Measurements from ENCODE around the gene MAP3K1. TPM values are rescaled to one million over a fixed set of nuclear protein-coding genes. Genes with fewer than 3 reads are reported as not detected.

Gene MAP3K1
- total RNA-seq, 1 experiment from 2014 or later, result 8.5 TPM

DNA sequence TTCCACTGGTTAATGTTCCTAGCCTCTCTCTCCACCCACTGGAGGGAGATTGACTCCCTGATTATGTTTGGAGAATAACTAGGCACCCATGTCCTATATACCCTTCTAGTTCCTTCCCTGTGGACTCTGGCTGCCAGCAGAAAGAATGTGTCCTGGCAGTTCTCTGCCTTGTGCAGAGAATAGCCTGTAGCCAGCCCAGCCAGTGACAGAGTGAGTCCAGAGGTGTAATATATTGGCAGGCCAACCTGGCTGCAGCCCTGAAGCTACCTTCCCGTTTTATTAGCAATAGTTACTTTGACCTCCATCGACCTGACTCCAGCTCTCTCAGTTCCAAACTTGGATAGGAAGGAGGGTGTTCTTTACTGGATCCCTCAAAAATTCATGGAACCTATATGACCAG lies 102.2 kb downstream of the MAP3K1 start:
- BruUV-seq (replicated peaks), result no TSS peak
- H4K20me1 ChIP-seq (ENCODE audit: insufficient read depth), result no peaks in the 10 kb centered on the region
- H3K4me3 ChIP-seq (replicated peaks in 1 of 2; ENCODE audit: low read depth in 1 of 2, low read length in 2 of 2), result no peak overlapping the region
- ATAC-seq (no peak), DNase-seq (ENCODE audit: low read depth, low spot score) (no peak)
- no peaks in the 10 kb centered on the region for H3K27me3 ChIP-seq (ENCODE audit: insufficient read depth, low read length)
- no peaks in the 10 kb centered on the region for H3K9me2 ChIP-seq (ENCODE audit: insufficient read depth)
- H3K36me3 ChIP-seq (ENCODE audit: control insufficient read depth in 1 of 2, insufficient read depth in 2 of 2, low read length in 2 of 2), result peaks cover 1 to 13% of the 10 kb centered on the region in 2 experiments; a peak in 3 of 4 replicates
- ChIA-PET CTCF (no interaction called here), POLR2A (interaction anchor here (0.9 kb wide), 1 partner anchor 10 kb away, joined by 3 read pairs; no protein-coding TSS in a partner anchor), RAD21 (ENCODE audit: low non-redundant PET in 1 of 2, low total read pairs in 2 of 2, uncharacterized antibody in 2 of 2, unreplicated experiment in 2 of 2) (no interaction called here)
- intact Hi-C loops (cut with micrococcal nuclease), result no loop called here
- no peak overlapping the region for H3K4me2 ChIP-seq (ENCODE audit: low read length)
- H3K9me3 ChIP-seq (ENCODE audit: control insufficient read depth in 1 of 2, insufficient read depth in 1 of 2, low read depth in 1 of 2, low read length in 2 of 2), result no peaks in the 10 kb centered on the region
- H3K79me2 ChIP-seq (ENCODE audit: insufficient read depth, low read length), result no peaks in the 10 kb centered on the region
- no peak overlapping the region for H3K9ac ChIP-seq (ENCODE audit: low read length)
- no peak for TF ChIP-seq SRF (IDR thresholded peaks at IDR 0.05; ENCODE audit: low read depth)
- TF ChIP-seq JUND (IDR thresholded peaks at IDR 0.05), result no peak
- TF ChIP-seq FOSL1 (IDR thresholded peaks at IDR 0.05; ENCODE audit: low read depth), result no peak
- TF ChIP-seq ZNF274 (IDR thresholded peaks at IDR 0.05; ENCODE audit: low read depth, low read length), result no peak
- TF ChIP-seq, protein P1, sequence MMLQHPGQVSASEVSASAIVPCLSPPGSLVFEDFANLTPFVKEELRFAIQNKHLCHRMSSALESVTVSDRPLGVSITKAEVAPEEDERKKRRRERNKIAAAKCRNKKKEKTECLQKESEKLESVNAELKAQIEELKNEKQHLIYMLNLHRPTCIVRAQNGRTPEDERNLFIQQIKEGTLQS (IDR thresholded peaks at IDR 0.05), result no peak
- no peak for TF ChIP-seq ZFX (IDR thresholded peaks at IDR 0.05)
- TF ChIP-seq YY1 (IDR thresholded peaks at IDR 0.05; ENCODE audit: extremely low read depth, insufficient replicate concordance, low read depth, low read length), result no peak
- no peak for TF ChIP-seq SIN3A (IDR thresholded peaks at IDR 0.05; ENCODE audit: low read depth)
- no peak for TF ChIP-seq TCF7L2 (IDR thresholded peaks at IDR 0.05; ENCODE audit: borderline replicate concordance, extremely low read depth, insufficient read depth, insufficient read length)
- no peak for TF ChIP-seq EZH2phosphoT487 (IDR thresholded peaks at IDR 0.05; ENCODE audit: borderline replicate concordance)
- TF ChIP-seq EZH2 (IDR thresholded peaks at IDR 0.05), result no peak
- TF ChIP-seq, protein P2, sequence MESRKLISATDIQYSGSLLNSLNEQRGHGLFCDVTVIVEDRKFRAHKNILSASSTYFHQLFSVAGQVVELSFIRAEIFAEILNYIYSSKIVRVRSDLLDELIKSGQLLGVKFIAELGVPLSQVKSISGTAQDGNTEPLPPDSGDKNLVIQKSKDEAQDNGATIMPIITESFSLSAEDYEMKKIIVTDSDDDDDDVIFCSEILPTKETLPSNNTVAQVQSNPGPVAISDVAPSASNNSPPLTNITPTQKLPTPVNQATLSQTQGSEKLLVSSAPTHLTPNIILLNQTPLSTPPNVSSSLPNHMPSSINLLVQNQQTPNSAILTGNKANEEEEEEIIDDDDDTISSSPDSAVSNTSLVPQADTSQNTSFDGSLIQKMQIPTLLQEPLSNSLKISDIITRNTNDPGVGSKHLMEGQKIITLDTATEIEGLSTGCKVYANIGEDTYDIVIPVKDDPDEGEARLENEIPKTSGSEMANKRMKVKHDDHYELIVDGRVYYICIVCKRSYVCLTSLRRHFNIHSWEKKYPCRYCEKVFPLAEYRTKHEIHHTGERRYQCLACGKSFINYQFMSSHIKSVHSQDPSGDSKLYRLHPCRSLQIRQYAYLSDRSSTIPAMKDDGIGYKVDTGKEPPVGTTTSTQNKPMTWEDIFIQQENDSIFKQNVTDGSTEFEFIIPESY (IDR thresholded peaks at IDR 0.05; ENCODE audit: extremely low read depth, insufficient replicate concordance, low read length), result no peak
- TF ChIP-seq POLR2A (IDR thresholded peaks at IDR 0.05; ENCODE audit: borderline replicate concordance, extremely low read depth, insufficient read depth, insufficient read length), result no peak
- TF ChIP-seq, protein P3, sequence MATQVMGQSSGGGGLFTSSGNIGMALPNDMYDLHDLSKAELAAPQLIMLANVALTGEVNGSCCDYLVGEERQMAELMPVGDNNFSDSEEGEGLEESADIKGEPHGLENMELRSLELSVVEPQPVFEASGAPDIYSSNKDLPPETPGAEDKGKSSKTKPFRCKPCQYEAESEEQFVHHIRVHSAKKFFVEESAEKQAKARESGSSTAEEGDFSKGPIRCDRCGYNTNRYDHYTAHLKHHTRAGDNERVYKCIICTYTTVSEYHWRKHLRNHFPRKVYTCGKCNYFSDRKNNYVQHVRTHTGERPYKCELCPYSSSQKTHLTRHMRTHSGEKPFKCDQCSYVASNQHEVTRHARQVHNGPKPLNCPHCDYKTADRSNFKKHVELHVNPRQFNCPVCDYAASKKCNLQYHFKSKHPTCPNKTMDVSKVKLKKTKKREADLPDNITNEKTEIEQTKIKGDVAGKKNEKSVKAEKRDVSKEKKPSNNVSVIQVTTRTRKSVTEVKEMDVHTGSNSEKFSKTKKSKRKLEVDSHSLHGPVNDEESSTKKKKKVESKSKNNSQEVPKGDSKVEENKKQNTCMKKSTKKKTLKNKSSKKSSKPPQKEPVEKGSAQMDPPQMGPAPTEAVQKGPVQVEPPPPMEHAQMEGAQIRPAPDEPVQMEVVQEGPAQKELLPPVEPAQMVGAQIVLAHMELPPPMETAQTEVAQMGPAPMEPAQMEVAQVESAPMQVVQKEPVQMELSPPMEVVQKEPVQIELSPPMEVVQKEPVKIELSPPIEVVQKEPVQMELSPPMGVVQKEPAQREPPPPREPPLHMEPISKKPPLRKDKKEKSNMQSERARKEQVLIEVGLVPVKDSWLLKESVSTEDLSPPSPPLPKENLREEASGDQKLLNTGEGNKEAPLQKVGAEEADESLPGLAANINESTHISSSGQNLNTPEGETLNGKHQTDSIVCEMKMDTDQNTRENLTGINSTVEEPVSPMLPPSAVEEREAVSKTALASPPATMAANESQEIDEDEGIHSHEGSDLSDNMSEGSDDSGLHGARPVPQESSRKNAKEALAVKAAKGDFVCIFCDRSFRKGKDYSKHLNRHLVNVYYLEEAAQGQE (IDR thresholded peaks at IDR 0.05; ENCODE audit: low read depth), result no peak
- no peak for TF ChIP-seq CEBPB (IDR thresholded peaks at IDR 0.05; ENCODE audit: low read depth)
- no peak for TF ChIP-seq POLR2AphosphoS5 (IDR thresholded peaks at IDR 0.05; ENCODE audit: low read depth, low read length)
- TF ChIP-seq RAD21 (IDR thresholded peaks at IDR 0.05; ENCODE audit: low read depth), result no peak
- no peak for TF ChIP-seq EGR1 (IDR thresholded peaks at IDR 0.05; ENCODE audit: low read depth)
- no peak overlapping the region for H3K27ac ChIP-seq (ENCODE audit: low read depth, low read length)
- no peak overlapping the region for H2AFZ ChIP-seq (ENCODE audit: low read depth, low read length, poor library complexity, severe bottlenecking)
- no peaks in the 10 kb centered on the region for H3K4me1 ChIP-seq (ENCODE audit: control insufficient read depth in 1 of 2, insufficient read depth in 2 of 2, low read length in 2 of 2)
